ENCODE results near the gene RTF2.

DNA sequence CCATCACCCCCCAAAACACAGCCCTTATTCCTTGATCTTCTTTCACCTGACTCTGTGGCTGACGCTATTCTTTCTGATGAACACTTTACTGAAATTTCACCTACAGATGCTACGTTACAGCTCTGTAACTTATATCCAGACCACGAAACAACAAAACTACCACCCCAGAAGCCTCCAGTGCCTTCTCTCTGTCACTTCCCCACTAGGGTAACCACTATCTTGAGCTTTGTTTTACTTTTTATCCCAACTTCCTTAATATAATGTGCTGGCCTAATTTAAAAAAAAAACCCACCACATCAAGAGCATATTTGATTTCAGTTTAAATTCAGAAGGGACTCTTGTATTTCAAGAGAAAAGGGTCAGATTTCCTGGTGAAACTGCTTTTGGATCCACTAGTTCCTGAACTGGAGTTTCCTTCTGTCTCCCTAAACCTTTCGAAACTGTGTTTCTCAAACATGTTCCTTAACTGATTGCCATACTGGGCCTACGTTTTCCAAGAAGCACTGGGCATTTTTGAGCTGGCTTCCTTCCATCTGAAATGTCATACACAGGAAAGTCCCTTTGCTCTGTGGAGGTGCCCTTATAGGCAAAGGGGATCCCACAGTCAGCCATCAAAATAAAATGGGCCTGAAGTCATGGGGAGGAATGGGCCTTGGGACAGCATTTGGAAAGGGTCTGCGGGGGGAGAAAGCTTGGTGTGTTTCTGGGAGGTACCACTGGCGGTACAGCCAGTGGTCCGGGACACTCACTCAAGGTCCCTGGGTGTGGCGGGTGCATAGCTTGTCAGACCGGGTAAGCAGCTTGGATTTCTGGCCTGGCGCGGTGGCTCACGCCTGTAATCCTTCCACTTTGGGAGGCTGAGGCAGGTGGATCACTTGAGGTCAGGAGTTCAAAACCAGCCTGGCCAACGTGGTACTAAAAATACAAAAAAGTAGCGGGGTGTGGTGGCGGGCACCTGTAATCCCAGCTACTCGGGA lies 25.8 kb upstream of the RTF2 start:
- TF ChIP-seq, protein P1, sequence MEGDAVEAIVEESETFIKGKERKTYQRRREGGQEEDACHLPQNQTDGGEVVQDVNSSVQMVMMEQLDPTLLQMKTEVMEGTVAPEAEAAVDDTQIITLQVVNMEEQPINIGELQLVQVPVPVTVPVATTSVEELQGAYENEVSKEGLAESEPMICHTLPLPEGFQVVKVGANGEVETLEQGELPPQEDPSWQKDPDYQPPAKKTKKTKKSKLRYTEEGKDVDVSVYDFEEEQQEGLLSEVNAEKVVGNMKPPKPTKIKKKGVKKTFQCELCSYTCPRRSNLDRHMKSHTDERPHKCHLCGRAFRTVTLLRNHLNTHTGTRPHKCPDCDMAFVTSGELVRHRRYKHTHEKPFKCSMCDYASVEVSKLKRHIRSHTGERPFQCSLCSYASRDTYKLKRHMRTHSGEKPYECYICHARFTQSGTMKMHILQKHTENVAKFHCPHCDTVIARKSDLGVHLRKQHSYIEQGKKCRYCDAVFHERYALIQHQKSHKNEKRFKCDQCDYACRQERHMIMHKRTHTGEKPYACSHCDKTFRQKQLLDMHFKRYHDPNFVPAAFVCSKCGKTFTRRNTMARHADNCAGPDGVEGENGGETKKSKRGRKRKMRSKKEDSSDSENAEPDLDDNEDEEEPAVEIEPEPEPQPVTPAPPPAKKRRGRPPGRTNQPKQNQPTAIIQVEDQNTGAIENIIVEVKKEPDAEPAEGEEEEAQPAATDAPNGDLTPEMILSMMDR (IDR thresholded peaks at IDR 0.05): no peak
- no peak for TF ChIP-seq TCF7L2 (IDR thresholded peaks at IDR 0.05; ENCODE audit: low read depth, low read length)
